ENCODE measurements around the gene OR7C1.
"Not testable (repeated sequence)": the region's sequence is repeated elsewhere in the genome, so short reads cannot be mapped to it uniquely, and the experiment has no call there.

OR7C1 gene

GRCh38 chr19:14765403-14765802 lies 69.6 kb downstream of the OR7C1 start:
- not testable (repeated sequence) for DNase-seq (ENCODE audit: low read depth)

GRCh38 chr19:14764401-14764800 lies 70.6 kb downstream of the OR7C1 start:
- no peak for DNase-seq (ENCODE audit: low read depth)

- no peak for DNase-seq (ENCODE audit: low read depth)
These were observed 71.4 kb downstream of the OR7C1 start for GRCh38 chr19:14763497-14764145.

GRCh38 chr19:14762111-14762510 lies 72.9 kb downstream of the OR7C1 start:
- DNase-seq (ENCODE audit: low read depth): no peak

GRCh38 chr19:14761607-14762006 lies 73.4 kb downstream of the OR7C1 start:
- DNase-seq (ENCODE audit: low read depth): no peak

- no peak for DNase-seq (ENCODE audit: low read depth)
These were observed 76.2 kb downstream of the OR7C1 start for GRCh38 chr19:14758816-14759215.

- DNase-seq (ENCODE audit: low read depth): no peak
These were observed 86.4 kb downstream of the OR7C1 start for GRCh38 chr19:14748601-14749000.

Measured in activated T-cell treated with anti-CD3 and anti-CD28 coated beads for 48 hours (primary cell).